ENCODE data around the gene ZHX3.

Gene ZHX3

GRCh38 chr20:41353530-41353929 is 36.0 kb upstream of the ZHX3 start:
- DNase-seq (ENCODE audit: low read depth in 2 of 2) = no peak

- no peak for DNase-seq (ENCODE audit: low read depth in 2 of 2)
Measured at GRCh38 chr20:41352666-41353065, 35.1 kb upstream of the ZHX3 start.

- no peak for DNase-seq (ENCODE audit: low read depth in 2 of 2)
Measured at GRCh38 chr20:41352106-41352505, 34.6 kb upstream of the ZHX3 start.

- no peak for DNase-seq (ENCODE audit: low read depth in 2 of 2)
Measured at GRCh38 chr20:41350408-41350962, 33.0 kb upstream of the ZHX3 start.

GRCh38 chr20:41349943-41350342 is 32.4 kb upstream of the ZHX3 start:
- no peak for DNase-seq (ENCODE audit: low read depth in 2 of 2)

GRCh38 chr20:41349266-41349665 is 31.7 kb upstream of the ZHX3 start:
- DNase-seq (ENCODE audit: low read depth in 2 of 2) = no peak

- no peak for DNase-seq (ENCODE audit: low read depth in 2 of 2)
Measured at GRCh38 chr20:41348430-41349172, 31.1 kb upstream of the ZHX3 start.

- DNase-seq (ENCODE audit: low read depth in 2 of 2) = no peak
Measured at GRCh38 chr20:41347523-41348429, 30.2 kb upstream of the ZHX3 start.

GRCh38 chr20:41345729-41346067 is 28.2 kb upstream of the ZHX3 start:
- DNase-seq (ENCODE audit: low read depth in 2 of 2) = no peak

- DNase-seq (ENCODE audit: low read depth in 2 of 2) = no peak
Measured at GRCh38 chr20:41344938-41345728, 27.6 kb upstream of the ZHX3 start.

- DNase-seq (ENCODE audit: low read depth in 2 of 2) = no peak
Measured at GRCh38 chr20:41344477-41344876, 26.9 kb upstream of the ZHX3 start.

- DNase-seq (ENCODE audit: low read depth in 2 of 2) = no peak
Measured at GRCh38 chr20:41342474-41343464, 25.2 kb upstream of the ZHX3 start.

- peak; percentile 49 to 64 for DNase-seq (ENCODE audit: low read depth in 2 of 2)
Measured at GRCh38 chr20:41340327-41341055, 23.0 kb upstream of the ZHX3 start, which contains the start of gene LPIN3. TSS of gene LPIN3 (plus strand) at chr20:41340821. CDS start at chr20:41345804, 4,983 bp downstream.

- DNase-seq (ENCODE audit: low read depth in 2 of 2) = peak; percentile 76 to 85
Measured at GRCh38 chr20:41339957-41340326, 22.4 kb upstream of the ZHX3 start.

- no peak for DNase-seq (ENCODE audit: low read depth in 2 of 2)
Measured at GRCh38 chr20:41336711-41337492, 19.4 kb upstream of the ZHX3 start.

GRCh38 chr20:41335591-41335990 is 18.1 kb upstream of the ZHX3 start:
- no peak for DNase-seq (ENCODE audit: low read depth in 2 of 2)

- no peak for DNase-seq (ENCODE audit: low read depth in 2 of 2)
Measured at GRCh38 chr20:41334443-41335421, 17.2 kb upstream of the ZHX3 start.

- DNase-seq (ENCODE audit: low read depth in 2 of 2) = no peak
Measured at GRCh38 chr20:41334036-41334435, 16.5 kb upstream of the ZHX3 start.

Measured in stimulated activated CD4-positive, alpha-beta T cell treated with anti-CD3 and anti-CD28 coated beads, Interleukin-4, amount 100 ng/mL, for 48 hours (primary cell).